ENCODE measurements around the gene BRIP1. TPM values are rescaled to one million over a fixed set of nuclear protein-coding genes. Genes with fewer than 3 reads are reported as not detected.
"Not testable (repeated sequence)": the region's sequence is repeated elsewhere in the genome, so short reads cannot be mapped to it uniquely, and the experiment has no call there.

Gene BRIP1
- total RNA-seq, 2 donors from 2014 or later, result 0.14 TPM

DNA sequence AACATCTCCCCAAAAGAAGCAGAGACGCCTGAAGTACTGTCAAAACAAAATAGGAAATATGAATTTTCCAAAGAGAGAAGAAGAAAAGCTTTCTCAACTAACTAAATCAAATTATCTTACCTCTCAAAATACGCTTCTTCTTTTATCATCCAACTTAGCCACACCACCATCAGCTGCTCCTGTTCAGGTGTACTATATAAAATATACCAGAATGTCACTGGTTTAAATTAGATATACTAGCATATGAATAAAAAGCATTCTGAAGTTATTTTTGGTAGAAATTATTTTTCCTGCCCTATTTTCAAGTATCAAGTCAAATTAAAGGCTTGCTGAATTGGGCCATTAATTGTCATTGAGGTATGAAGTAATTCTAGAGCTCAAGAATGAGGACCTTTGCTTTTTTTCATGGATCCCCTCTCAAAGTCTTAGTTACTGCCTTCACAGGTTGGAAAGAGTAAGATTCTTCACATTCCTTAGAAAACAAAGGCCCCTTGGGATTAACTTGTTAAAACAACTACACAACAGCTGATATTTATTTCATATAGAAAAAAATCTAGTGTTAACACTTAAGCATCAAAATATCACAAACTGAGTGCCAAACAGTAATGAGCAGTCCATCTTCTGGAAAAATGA is 34.3 kb upstream of the BRIP1 start:
- ATAC-seq (ENCODE audit: insufficient number of reproducible peaks, low FRiP score, low read depth) (no peak), DNase-seq (ENCODE audit: low spot score) (no peak)
- Histone ChIP-seq H3K27ac (no peak overlapping the region), H3K4me1 (ENCODE audit: control insufficient read depth in 1 of 2, low read depth in 2 of 2) (no peaks in the 10 kb centered on the region), H3K4me3 (no peak overlapping the region), H3K9me3 (no peaks in the 10 kb centered on the region), H3K36me3 (peaks cover 21% of the 10 kb centered on the region), H3K27me3 (replicated peaks; ENCODE audit: insufficient read depth) (no peaks in the 10 kb centered on the region)
- TF ChIP-seq, protein P1, sequence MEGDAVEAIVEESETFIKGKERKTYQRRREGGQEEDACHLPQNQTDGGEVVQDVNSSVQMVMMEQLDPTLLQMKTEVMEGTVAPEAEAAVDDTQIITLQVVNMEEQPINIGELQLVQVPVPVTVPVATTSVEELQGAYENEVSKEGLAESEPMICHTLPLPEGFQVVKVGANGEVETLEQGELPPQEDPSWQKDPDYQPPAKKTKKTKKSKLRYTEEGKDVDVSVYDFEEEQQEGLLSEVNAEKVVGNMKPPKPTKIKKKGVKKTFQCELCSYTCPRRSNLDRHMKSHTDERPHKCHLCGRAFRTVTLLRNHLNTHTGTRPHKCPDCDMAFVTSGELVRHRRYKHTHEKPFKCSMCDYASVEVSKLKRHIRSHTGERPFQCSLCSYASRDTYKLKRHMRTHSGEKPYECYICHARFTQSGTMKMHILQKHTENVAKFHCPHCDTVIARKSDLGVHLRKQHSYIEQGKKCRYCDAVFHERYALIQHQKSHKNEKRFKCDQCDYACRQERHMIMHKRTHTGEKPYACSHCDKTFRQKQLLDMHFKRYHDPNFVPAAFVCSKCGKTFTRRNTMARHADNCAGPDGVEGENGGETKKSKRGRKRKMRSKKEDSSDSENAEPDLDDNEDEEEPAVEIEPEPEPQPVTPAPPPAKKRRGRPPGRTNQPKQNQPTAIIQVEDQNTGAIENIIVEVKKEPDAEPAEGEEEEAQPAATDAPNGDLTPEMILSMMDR (IDR thresholded peaks at IDR 0.05), result no peak

DNA sequence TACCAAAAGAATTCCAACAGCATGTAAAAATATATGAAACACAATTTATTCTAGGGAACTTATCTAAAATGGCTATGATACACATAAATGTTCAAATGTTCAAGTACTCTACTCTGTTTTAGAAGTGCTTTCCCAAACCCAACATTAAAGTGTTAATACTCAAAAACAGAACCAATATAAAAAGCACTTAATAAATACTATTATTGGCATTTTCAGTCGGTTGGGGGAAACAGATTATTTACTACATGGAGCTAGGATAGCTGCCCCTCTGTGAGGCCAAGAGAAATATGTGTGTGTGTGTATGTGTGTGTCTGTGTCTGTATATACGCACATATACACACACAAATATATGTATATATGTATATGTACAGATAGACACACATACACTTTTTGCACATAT is 32.1 kb upstream of the BRIP1 start:
- no peaks in the 10 kb centered on the region for H3K27me3 ChIP-seq (replicated peaks; ENCODE audit: insufficient read depth)
- peaks cover 21% of the 10 kb centered on the region for H3K36me3 ChIP-seq
- ATAC-seq (ENCODE audit: insufficient number of reproducible peaks, low FRiP score, low read depth), result no peak

DNA sequence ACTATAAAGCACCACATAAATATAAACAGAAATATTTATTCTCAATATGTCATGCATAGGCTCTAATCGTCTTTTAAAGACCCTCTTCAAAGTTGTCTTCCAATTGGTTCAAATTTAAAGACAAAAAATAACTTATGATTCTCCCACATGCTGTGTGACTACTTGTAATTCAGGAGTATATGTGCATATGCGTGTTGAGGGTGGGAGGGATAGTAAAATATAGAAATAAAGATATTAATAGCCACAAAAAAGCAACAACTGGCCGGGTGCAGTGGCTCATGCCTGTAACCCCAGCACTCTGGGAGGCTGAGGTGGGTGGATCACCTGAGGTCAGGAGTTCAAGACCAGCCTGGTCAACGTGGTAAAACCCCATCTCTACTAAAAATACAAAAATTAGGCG is 31.0 kb upstream of the BRIP1 start:
- H3K27me3 ChIP-seq (replicated peaks; ENCODE audit: insufficient read depth); DNase-seq (ENCODE audit: low spot score); H3K4me1 ChIP-seq (ENCODE audit: control insufficient read depth in 1 of 2, low read depth in 2 of 2); H3K9me3 ChIP-seq; H3K4me3 ChIP-seq; H3K27ac ChIP-seq; ATAC-seq (ENCODE audit: insufficient number of reproducible peaks, low FRiP score, low read depth): not testable (repeated sequence)
- peaks cover 21% of the 10 kb centered on the region for H3K36me3 ChIP-seq

More for the DNA sequence above, 32.1 kb upstream of the BRIP1 start:
- no peak for DNase-seq (ENCODE audit: low spot score)
- TF ChIP-seq, protein P1 (IDR thresholded peaks at IDR 0.05), result no peak
- H3K4me1 ChIP-seq (ENCODE audit: control insufficient read depth in 1 of 2, low read depth in 2 of 2), result no peaks in the 10 kb centered on the region
- H3K27ac ChIP-seq, result no peak overlapping the region
- no peaks in the 10 kb centered on the region for H3K9me3 ChIP-seq
- H3K4me3 ChIP-seq, result no peak overlapping the region

DNA sequence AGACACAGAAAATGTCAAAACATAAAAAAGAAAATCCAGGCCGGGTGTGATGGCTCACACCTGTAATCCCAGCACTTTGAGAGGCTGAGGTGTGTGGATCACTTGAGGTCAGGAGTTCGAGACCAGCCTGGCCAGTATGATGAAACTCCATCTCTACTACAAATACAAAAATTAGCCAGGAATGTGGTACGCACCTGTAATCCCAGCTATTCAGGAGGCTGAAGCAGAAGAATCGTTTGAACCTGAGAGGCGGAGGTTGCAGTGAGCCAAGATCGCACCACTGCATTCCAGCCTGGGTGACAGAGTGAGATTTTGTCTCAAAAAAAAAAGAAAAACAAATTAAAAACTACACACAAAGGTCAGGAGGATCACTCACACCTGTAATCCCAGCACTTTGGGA is 24.4 kb upstream of the BRIP1 start:
- not testable (repeated sequence) for ATAC-seq (ENCODE audit: insufficient number of reproducible peaks, low FRiP score, low read depth); H3K27ac ChIP-seq; H3K4me1 ChIP-seq (ENCODE audit: control insufficient read depth in 1 of 2, low read depth in 2 of 2); H3K27me3 ChIP-seq (replicated peaks; ENCODE audit: insufficient read depth); H3K9me3 ChIP-seq; DNase-seq (ENCODE audit: low spot score); H3K4me3 ChIP-seq
- peaks cover 13% of the 10 kb centered on the region for H3K36me3 ChIP-seq

DNA sequence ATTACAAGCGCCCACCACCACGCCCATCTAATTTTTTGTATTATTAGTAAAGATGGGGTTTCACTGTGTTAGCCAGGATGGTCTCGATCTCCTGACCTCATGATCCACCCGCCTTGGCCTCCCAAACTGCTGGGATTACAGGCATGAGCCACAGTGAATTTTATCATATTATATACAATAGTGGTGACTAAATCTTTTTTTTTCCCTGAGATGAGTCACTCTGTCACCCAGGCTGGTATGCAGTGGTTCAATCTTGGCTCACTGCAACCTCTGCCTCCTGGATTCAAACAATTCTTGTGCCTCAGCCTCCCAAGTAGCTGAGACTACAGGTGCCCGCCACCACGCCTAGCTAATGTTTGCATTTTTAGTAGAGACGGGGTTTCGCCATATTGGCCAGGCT is 22.5 kb upstream of the BRIP1 start:
- not testable (repeated sequence) for DNase-seq (ENCODE audit: low spot score); ATAC-seq (ENCODE audit: insufficient number of reproducible peaks, low FRiP score, low read depth); H3K9me3 ChIP-seq; H3K4me3 ChIP-seq; H3K4me1 ChIP-seq (ENCODE audit: control insufficient read depth in 1 of 2, low read depth in 2 of 2); H3K27me3 ChIP-seq (replicated peaks; ENCODE audit: insufficient read depth); H3K27ac ChIP-seq
- peaks cover 13% of the 10 kb centered on the region for H3K36me3 ChIP-seq

DNA sequence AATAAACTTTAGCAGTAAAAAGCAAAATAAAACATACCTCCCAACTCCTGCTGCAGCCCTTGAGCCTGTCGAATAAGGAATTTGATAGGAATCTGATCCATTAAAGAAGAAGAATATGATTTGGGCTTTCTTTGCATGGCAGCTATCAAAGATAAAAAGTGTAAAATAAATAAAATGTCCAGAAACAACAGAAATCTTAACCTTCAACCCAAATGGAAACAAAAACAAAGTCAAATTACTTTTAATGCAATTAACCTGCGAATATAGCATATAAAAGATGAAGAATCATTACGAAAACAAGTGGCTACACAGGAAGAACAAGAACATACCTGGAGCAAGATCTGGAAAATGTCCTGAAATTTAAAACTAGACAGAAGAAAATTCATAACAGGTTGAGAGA is 21.5 kb upstream of the BRIP1 start:
- TF ChIP-seq, protein P1 (IDR thresholded peaks at IDR 0.05), result no peak
- Histone ChIP-seq H3K4me1 (ENCODE audit: control insufficient read depth in 1 of 2, low read depth in 2 of 2) (no peaks in the 10 kb centered on the region), H3K27me3 (replicated peaks; ENCODE audit: insufficient read depth) (no peaks in the 10 kb centered on the region), H3K27ac (no peak overlapping the region), H3K9me3 (no peaks in the 10 kb centered on the region), H3K4me3 (no peak overlapping the region), H3K36me3 (peaks cover 13% of the 10 kb centered on the region)
- no peak for DNase-seq (ENCODE audit: low spot score)
- no peak for ATAC-seq (ENCODE audit: insufficient number of reproducible peaks, low FRiP score, low read depth)

DNA sequence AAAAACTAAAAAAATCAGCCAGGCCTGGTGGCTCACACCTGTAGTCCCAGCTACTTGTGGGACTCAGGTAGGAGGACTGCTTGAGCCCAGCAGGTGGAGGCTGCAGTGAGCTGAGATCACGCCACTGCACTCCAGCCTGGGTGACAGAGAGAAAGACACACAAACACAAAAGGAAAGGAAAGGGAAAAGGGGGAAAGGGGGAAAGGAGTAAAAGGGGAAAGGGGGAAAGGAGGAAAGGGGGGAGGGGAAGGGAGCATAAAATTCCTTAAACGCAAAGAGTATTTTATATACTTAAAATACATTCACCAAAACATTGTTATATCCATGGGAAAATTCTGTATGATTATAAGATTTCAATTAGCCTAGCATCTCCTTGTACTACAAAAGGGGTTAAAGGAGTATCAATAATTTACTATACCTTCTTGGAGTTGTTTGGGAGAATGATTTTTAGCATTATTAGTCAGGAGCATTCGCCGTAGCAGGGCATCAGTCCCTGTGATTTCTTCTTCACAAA is 17.3 kb upstream of the BRIP1 start:
- Histone ChIP-seq H3K4me3 (no peak overlapping the region), H3K36me3 (peaks cover 10% of the 10 kb centered on the region), H3K4me1 (ENCODE audit: control insufficient read depth in 1 of 2, low read depth in 2 of 2) (no peaks in the 10 kb centered on the region), H3K27ac (no peak overlapping the region), H3K9me3 (no peaks in the 10 kb centered on the region), H3K27me3 (replicated peaks; ENCODE audit: insufficient read depth) (no peaks in the 10 kb centered on the region)
- TF ChIP-seq, protein P1 (IDR thresholded peaks at IDR 0.05), result no peak
- DNase-seq (ENCODE audit: low spot score), result no peak
- ATAC-seq (ENCODE audit: insufficient number of reproducible peaks, low FRiP score, low read depth), result no peak
